WTC11 (cell line): ENCODE data around the gene CDK5R2.

Experiments used
- CTCF ChIP-seq: fragments of 200-600 bp; IDR thresholded peaks from 2 replicates; pipeline ENCODE4 v1.8.0; 2022; ENCODE audit warnings: antibody characterized with exemption
- E2F1 ChIP-seq: sonication (generic); formaldehyde crosslinking; IDR thresholded peaks from 2 replicates; pipeline ENCODE4 v1.8.0; 2022; ENCODE audit warnings: mild to moderate bottlenecking, missing genetic modification reagents
- ETV6 ChIP-seq: sonication (generic); formaldehyde crosslinking; IDR thresholded peaks from 2 replicates; pipeline ENCODE4 v1.8.1; 2022; ENCODE audit warnings: mild to moderate bottlenecking, missing genetic modification reagents
- MLX ChIP-seq: sonication (generic); formaldehyde crosslinking; IDR thresholded peaks from 2 replicates; pipeline ENCODE4 v1.8.1; 2023; ENCODE audit warnings: mild to moderate bottlenecking, missing genetic modification reagents, moderate library complexity

GRCh38 chr2:218944759-218945404 is 14.6 kb upstream of the CDK5R2 start:
- TF ChIP-seq E2F1 (no peak), MLX (CRISPR knock-in tag) (no peak), CTCF (no peak), ETV6 (no peak)
